GM10266 (cell line): ENCODE measurements around the gene MYO5A.
"Not testable (repeated sequence)": the region's sequence is repeated elsewhere in the genome, so short reads cannot be mapped to it uniquely, and the experiment has no call there.

Source experiments
- DNase-seq: peaks from one replicate; pipeline ENCODE4 v3.0.0; 2012; ENCODE audit errors: extremely low spot score
- TF ChIP-seq, protein P1 (sequence below): IDR thresholded peaks from 2 replicates; pipeline ENCODE4 v1.5.1; 2012; ENCODE audit warnings: mild to moderate bottlenecking, low read depth; ENCODE audit not compliant: control insufficient read depth, insufficient read depth; ENCODE audit errors: missing control alignments

Gene MYO5A

DNA sequence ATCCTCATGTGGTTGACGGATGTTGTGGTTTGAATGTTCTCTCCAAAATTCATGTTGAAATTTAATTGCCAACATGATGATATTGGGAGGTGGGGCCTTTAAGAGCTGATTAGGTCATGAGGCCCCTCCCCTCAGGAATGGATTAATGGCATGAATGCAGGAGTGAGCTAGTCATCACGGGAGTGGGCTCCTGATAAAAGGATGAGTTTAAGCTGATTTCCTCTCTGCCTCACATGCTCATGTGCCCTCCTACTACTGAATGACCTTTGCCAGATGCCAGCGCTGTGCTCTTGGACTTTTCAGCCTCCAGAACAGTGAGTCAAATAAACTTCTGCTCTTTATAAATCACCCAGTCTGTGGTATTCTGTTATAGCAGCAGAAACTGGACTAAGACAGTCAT lies 111.2 kb downstream of the MYO5A start:
- DNase-seq: no peak
- TF ChIP-seq, protein P1, sequence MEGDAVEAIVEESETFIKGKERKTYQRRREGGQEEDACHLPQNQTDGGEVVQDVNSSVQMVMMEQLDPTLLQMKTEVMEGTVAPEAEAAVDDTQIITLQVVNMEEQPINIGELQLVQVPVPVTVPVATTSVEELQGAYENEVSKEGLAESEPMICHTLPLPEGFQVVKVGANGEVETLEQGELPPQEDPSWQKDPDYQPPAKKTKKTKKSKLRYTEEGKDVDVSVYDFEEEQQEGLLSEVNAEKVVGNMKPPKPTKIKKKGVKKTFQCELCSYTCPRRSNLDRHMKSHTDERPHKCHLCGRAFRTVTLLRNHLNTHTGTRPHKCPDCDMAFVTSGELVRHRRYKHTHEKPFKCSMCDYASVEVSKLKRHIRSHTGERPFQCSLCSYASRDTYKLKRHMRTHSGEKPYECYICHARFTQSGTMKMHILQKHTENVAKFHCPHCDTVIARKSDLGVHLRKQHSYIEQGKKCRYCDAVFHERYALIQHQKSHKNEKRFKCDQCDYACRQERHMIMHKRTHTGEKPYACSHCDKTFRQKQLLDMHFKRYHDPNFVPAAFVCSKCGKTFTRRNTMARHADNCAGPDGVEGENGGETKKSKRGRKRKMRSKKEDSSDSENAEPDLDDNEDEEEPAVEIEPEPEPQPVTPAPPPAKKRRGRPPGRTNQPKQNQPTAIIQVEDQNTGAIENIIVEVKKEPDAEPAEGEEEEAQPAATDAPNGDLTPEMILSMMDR: no peak

DNA sequence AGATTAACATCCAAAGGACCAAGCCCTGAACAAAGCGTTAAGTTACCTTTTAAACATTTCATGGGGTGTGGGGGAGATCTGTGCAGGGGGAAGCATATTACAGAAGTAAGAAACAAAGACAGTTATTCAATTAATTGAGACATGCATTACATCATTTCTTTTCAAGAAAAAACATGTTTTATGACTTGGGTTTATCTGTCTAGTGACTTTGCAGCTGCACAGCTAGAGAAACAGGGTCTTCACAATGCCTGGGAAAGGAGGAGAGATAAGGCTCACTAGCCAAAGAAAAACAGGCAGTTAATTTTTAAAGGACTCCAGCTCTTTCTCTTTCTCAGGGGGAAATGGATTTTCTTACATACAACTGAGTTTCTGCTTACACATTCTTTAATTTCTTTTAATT lies 112.1 kb downstream of the MYO5A start:
- DNase-seq: not testable (repeated sequence)

DNA sequence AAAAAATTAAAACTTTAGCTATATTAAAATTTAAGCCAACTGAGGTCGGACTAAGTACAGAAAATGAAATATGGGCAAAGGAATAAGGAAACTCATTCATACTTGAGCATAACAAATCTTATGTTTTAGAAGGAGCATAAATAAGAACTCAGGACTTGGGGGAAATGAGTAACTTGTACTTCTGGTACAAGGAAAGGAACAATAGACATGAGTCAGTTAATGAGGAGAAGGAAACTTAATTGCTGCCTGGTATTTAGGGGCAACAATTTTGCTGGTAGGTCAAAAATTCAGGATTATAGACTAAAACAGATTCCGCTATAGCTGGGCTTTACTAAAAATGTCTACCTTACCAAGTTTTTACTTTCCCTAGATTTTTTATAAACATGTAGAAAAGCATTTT lies 113.1 kb downstream of the MYO5A start:
- no peak for DNase-seq
- TF ChIP-seq, protein P1: no peak

DNA sequence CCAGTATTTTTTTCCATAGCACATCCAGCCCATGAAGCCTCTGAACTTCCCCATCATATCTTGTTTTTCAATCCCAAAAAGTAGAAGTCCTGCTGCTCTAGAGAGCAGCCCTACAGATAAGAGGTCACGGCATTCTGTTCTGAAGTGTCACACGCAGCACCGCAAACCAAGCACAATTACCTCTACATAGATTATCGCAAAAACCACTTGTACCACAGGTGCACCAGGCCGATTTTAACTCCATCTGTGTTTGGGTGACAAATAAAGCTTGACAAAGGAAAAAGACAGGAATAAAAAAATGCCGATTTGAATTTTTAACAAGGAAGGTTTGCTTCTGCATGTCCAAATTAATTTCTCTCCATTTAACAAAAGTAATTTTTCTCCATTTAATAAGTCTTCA lies 113.7 kb downstream of the MYO5A start:
- no peak for DNase-seq
- TF ChIP-seq, protein P1: no peak

DNA sequence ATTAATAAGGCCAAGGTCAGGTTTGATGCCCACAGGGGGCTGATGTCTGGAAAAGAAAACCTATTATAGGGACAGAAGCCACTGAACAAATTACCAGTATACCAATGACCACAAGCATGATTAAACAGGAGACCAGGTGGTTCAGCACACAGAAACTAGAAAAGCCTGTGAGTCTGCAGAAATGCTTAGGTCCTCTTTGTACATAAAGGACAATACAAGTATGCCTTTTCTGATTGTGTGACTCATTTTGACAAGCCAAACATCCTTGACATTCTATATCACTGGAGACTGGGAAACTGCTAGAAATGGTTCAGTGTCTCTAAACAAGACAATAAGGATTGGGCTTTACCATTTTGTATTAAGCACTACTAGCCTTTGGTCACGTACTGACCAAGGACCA lies 119.9 kb downstream of the MYO5A start:
- no peak for DNase-seq

DNA sequence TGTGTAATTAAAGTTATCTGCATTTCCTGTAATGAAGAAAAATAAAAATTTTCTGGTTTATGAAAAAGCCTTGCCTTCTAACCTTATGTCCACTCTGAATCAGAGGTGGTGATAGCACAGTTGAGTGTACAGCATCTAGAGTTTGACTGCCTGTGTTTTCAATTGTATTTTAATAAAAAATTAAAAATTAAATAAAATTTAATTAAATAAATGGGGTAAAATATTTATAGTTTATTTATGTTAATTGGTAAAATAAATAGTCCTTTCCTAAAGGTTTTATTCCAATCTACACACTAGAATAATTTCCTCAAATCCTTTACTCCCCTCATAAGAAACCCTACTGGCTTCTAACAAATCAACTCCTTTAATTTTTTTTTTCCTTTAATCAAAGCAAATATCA lies 121.3 kb downstream of the MYO5A start:
- no peak for DNase-seq
- TF ChIP-seq, protein P1: no peak

More for the DNA sequence above, 119.9 kb downstream of the MYO5A start:
- TF ChIP-seq, protein P1: no peak

DNA sequence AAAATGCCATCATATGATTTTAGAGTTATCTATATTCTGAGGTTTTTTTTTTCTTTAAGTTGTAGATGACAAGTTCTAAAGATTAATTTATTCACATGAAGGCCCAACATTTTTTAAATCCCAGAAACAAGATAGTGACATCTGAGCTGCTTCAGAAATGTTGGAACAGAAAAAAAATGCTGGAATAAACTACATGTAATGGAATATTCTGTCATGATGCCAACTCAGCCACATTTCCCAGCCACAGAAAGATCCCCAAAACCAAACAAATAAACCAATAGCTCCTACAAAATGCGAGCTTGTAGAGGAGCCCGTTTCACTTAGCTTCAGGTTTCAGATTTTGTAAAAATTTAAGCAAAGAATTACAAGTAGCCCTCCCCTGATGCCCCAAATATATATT lies 122.1 kb downstream of the MYO5A start:
- TF ChIP-seq, protein P1: no peak
- no peak for DNase-seq

DNA sequence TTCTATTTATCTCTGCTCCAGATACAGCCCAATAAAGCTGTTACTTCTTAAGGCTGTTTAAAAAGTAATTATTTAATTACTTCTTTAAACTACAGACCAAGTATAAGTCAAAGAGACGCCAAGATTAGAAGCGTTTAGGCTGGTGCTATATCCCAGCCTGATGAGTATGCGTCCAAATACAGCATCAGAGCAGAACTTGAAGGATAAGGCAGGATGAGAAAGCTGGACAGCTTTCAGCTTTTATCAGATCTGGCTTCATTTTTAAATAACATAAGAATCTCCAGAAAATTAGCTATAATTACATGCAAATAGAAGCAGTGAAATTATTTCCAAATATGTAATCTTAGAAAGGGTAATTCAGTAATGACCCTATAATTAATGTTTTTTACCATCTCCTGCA lies 122.8 kb downstream of the MYO5A start:
- TF ChIP-seq, protein P1: no peak
- DNase-seq: no peak
